Panc1 (cell line): Measurements from ENCODE around the gene MDGA2. TPM values are rescaled to one million over a fixed set of nuclear protein-coding genes. Genes with fewer than 3 reads are reported as not detected.

ENCODE experiments used
- ATAC-seq: fragments of 200-7000 bp; cut with Tn5 transposase; 2 replicates; pipeline ENCODE4 v1.9.1; 2020; ENCODE audit warnings: mild to moderate bottlenecking, moderate library complexity
- BruUV-seq: library from RNA; stranded (reverse); fragments of 400-500 nt; replicated peaks from 2 replicates; lab custom pipeline; 2021; lab: Mats Ljungman, UMichigan
- CTCF ChIA-PET: fragments of 300-600 bp; sonication (Branson Sonifier 250); formaldehyde crosslinking; loops from one replicate; lab custom pipeline; 2022; ENCODE audit warnings: antibody characterized with exemption; lab: Charles Lee
- POLR2A ChIA-PET: fragments of 300-600 bp; sonication (Branson Sonifier 250); formaldehyde crosslinking; loops from one replicate; lab custom pipeline; 2022; ENCODE audit warnings: antibody characterized with exemption; lab: Charles Lee
- DNase-seq: peaks from one replicate; pipeline ENCODE4 v3.0.0-alpha.2; 2010; ENCODE audit warnings: low read depth, low spot score
- H3K27ac ChIP-seq: 2 replicates; pipeline ENCODE4 v1.5.1; 2011; ENCODE audit warnings: mild to moderate bottlenecking, low read length, inconsistent platforms
- H3K27me3 ChIP-seq: fragments of 200-500 bp; sonication (Bioruptor generic); 2 replicates; pipeline ENCODE4 v1.6.0; 2014; ENCODE audit warnings: low read length, inconsistent platforms; ENCODE audit not compliant: control insufficient read depth, insufficient read depth
- H3K36me3 ChIP-seq: fragments of 200-500 bp; sonication (Bioruptor generic); 2 replicates; pipeline ENCODE4 v1.5.1; 2014; ENCODE audit warnings: inconsistent platforms, mild to moderate bottlenecking, low read length, moderate library complexity; ENCODE audit not compliant: control insufficient read depth, insufficient read depth
- H3K4me1 ChIP-seq: 2 replicates; pipeline ENCODE4 v1.5.1; 2011; ENCODE audit warnings: inconsistent platforms, mild to moderate bottlenecking, low read length, moderate library complexity; ENCODE audit not compliant: control insufficient read depth, insufficient read depth
- H3K4me3 ChIP-seq, 2 experiments: 2 replicates each; pipeline ENCODE4 v1.5.1; 2011 to 2012; ENCODE audit warnings: low read depth in 2 of 2, low read length in 2 of 2, mild to moderate bottlenecking in 2 of 2, inconsistent platforms in 1 of 2, moderate library complexity in 1 of 2
- H3K9me3 ChIP-seq: fragments of 200-500 bp; sonication (Bioruptor generic); 2 replicates; pipeline ENCODE4 v1.5.1; 2014; ENCODE audit warnings: low read depth, mild to moderate bottlenecking, inconsistent platforms, low read length, moderate library complexity; ENCODE audit not compliant: control insufficient read depth, insufficient read depth
- CTCF ChIP-seq: fragments of 450-650 bp; IDR thresholded peaks from 2 replicates; pipeline ENCODE4 v1.5.1; 2017; ENCODE audit warnings: mild to moderate bottlenecking
- POLR2AphosphoS5 ChIP-seq: IDR thresholded peaks from 2 replicates; pipeline ENCODE4 v1.6.1; 2012; ENCODE audit warnings: mild to moderate bottlenecking, low read depth, low read length, moderate library complexity
- REST ChIP-seq, 2 experiments: IDR thresholded peaks; 2 replicates each; pipeline ENCODE4 v1.6.1; 2011 to 2012; ENCODE audit warnings: low read depth in 2 of 2, control low read depth in 1 of 2, low read length in 1 of 2, mild to moderate bottlenecking in 1 of 2, moderate library complexity in 1 of 2; ENCODE audit not compliant: insufficient read depth in 1 of 2
- SIN3A ChIP-seq: IDR thresholded peaks from 2 replicates; pipeline ENCODE4 v1.6.1; 2012; ENCODE audit warnings: low read depth, mild to moderate bottlenecking, low read length, moderate library complexity, borderline replicate concordance; ENCODE audit not compliant: insufficient read depth
- TCF7L2 ChIP-seq: IDR thresholded peaks from 2 replicates; pipeline ENCODE4 v1.6.1; 2011; ENCODE audit warnings: mild to moderate bottlenecking, low read depth, low read length, inconsistent platforms
- in situ Hi-C: cut with HindIII; loops from 2 replicates; pipeline ENCODE4 v1.10.0; 2016; ENCODE audit warnings: low sequenced_read_pairs, low pct_unique_long_range_greater_than_20kb
- intact Hi-C: fragments of 100-400 bp; cut with micrococcal nuclease; formaldehyde crosslinking; loops from one replicate; pipeline ENCODE4 v1.10.0; 2022; ENCODE audit not compliant: unreplicated experiment
- total RNA-seq: library from RNA; stranded (reverse); gene quantifications from one replicate; pipeline ENCODE4 v1.2.1, GENCODE V29; 2021; ENCODE audit not compliant: unreplicated experiment

MDGA2 gene
- total RNA-seq, 1 experiment from 2014 or later = not detected

GRCh38 chr14:47210099-47210498 is 465.3 kb downstream of the MDGA2 start:
- no peaks in the 10 kb centered on the region for H3K36me3 ChIP-seq
- H3K27me3 ChIP-seq = no peaks in the 10 kb centered on the region
- CTCF ChIA-PET = no interaction called here
- BruUV-seq = no TSS peak
- POLR2A ChIA-PET = no interaction called here
- no peak overlapping the region for H3K4me3 ChIP-seq
- H3K9me3 ChIP-seq = no peaks in the 10 kb centered on the region
- no peak overlapping the region for H3K27ac ChIP-seq
- DNase-seq (no peak), ATAC-seq (no peak)
- in situ Hi-C loops = no loop called here
- no peaks in the 10 kb centered on the region for H3K4me1 ChIP-seq
- intact Hi-C loops = no loop called here
- TF ChIP-seq SIN3A (no peak), POLR2AphosphoS5 (no peak), CTCF (no peak), TCF7L2 (no peak), REST (IDR thresholded peaks at IDR 0.05; ENCODE audit: insufficient read depth in 1 of 2, low read depth in 2 of 2, low read length in 1 of 2) (no peak)

- in situ Hi-C loops = no loop called here
- no peak for TF ChIP-seq SIN3A
- H3K4me3 ChIP-seq = no peak overlapping the region
- no peak overlapping the region for H3K27ac ChIP-seq
- POLR2A ChIA-PET = no interaction called here
- no peaks in the 10 kb centered on the region for H3K4me1 ChIP-seq
- no TSS peak for BruUV-seq
- intact Hi-C loops = no loop called here
- ATAC-seq (no peak), DNase-seq (no peak)
- CTCF ChIA-PET = no interaction called here
- no peaks in the 10 kb centered on the region for H3K9me3 ChIP-seq
- no peaks in the 10 kb centered on the region for H3K27me3 ChIP-seq
- no peaks in the 10 kb centered on the region for H3K36me3 ChIP-seq
Observed at GRCh38 chr14:47208434-47208833, 467.0 kb downstream of the MDGA2 start.

GRCh38 chr14:47207617-47208016 is 467.8 kb downstream of the MDGA2 start:
- in situ Hi-C loops (no loop called here), intact Hi-C loops (no loop called here)
- Histone ChIP-seq H3K36me3 (no peaks in the 10 kb centered on the region), H3K4me1 (no peaks in the 10 kb centered on the region), H3K27me3 (no peaks in the 10 kb centered on the region), H3K9me3 (no peaks in the 10 kb centered on the region), H3K27ac (no peak overlapping the region), H3K4me3 (no peak overlapping the region)
- BruUV-seq = no TSS peak
- ATAC-seq = no peak
- DNase-seq = no peak
- CTCF ChIA-PET = no interaction called here
- no peak for TF ChIP-seq SIN3A
- TF ChIP-seq POLR2AphosphoS5 = no peak
- TF ChIP-seq TCF7L2 = no peak
- TF ChIP-seq CTCF = no peak
- no peak for TF ChIP-seq REST (IDR thresholded peaks at IDR 0.05; ENCODE audit: insufficient read depth in 1 of 2, low read depth in 2 of 2, low read length in 1 of 2)
- POLR2A ChIA-PET = no interaction called here
